ENCODE data around the gene TSPAN1. TPM values are rescaled to one million over a fixed set of nuclear protein-coding genes. Genes with fewer than 3 reads are reported as not detected.

TSPAN1 gene
- total RNA-seq, 2 donors from 2014 or later = 1,021 to 1,136 TPM

- Histone ChIP-seq H3K36me3 (no peaks in the 10 kb centered on the region), H3K27ac (no peak overlapping the region), H3K4me3 (peak overlapping the region; percentile 61), H3K27me3 (no peaks in the 10 kb centered on the region), H3K9ac (ENCODE audit: low read depth in 2 of 2, low read length in 2 of 2) (no peak overlapping the region), H3K9me3 (no peaks in the 10 kb centered on the region), H3K4me1 (peaks cover 11% of the 10 kb centered on the region)
- no peak for TF ChIP-seq CTCF (IDR thresholded peaks at IDR 0.05)
- intact Hi-C loops (cut with DNase I) = no loop called here
- DNase-seq = no peak
Measured at GRCh38 chr1:46199233-46199749, 24.4 kb downstream of the TSPAN1 start.

GRCh38 chr1:46203738-46204405 lies 29.0 kb downstream of the TSPAN1 start:
- no peaks in the 10 kb centered on the region for H3K36me3 ChIP-seq
- no peak for DNase-seq
- H3K4me3 ChIP-seq = peak overlapping the region; percentile 42
- TF ChIP-seq CTCF (IDR thresholded peaks at IDR 0.05) = no peak
- no peaks in the 10 kb centered on the region for H3K27me3 ChIP-seq
- H3K9ac ChIP-seq (ENCODE audit: low read depth in 2 of 2, low read length in 2 of 2) = peak overlapping the region; percentile 65 to 79
- H3K27ac ChIP-seq = no peak overlapping the region
- no peaks in the 10 kb centered on the region for H3K4me1 ChIP-seq
- intact Hi-C loops (cut with DNase I) = no loop called here
- H3K9me3 ChIP-seq = no peaks in the 10 kb centered on the region

GRCh38 chr1:46204406-46204742 lies 29.5 kb downstream of the TSPAN1 start:
- DNase-seq = no peak
- intact Hi-C loops (cut with DNase I) = no loop called here
- no peaks in the 10 kb centered on the region for H3K9me3 ChIP-seq

GRCh38 chr1:46205141-46205540 lies 30.3 kb downstream of the TSPAN1 start:
- Histone ChIP-seq H3K9ac (ENCODE audit: low read depth in 2 of 2, low read length in 2 of 2) (no peak overlapping the region), H3K27ac (no peak overlapping the region), H3K4me1 (no peaks in the 10 kb centered on the region), H3K27me3 (no peaks in the 10 kb centered on the region), H3K9me3 (no peaks in the 10 kb centered on the region), H3K4me3 (no peak overlapping the region), H3K36me3 (no peaks in the 10 kb centered on the region)
- TF ChIP-seq CTCF (IDR thresholded peaks at IDR 0.05) = no peak
- no peak for DNase-seq
- intact Hi-C loops (cut with DNase I) = no loop called here

More at GRCh38 chr1:46204406-46204742, 29.5 kb downstream of the TSPAN1 start:
- Histone ChIP-seq H3K9ac (ENCODE audit: low read depth in 2 of 2, low read length in 2 of 2) (peak overlapping the region in 1 of 2 donors; percentile 23), H3K4me3 (no peak overlapping the region), H3K4me1 (no peaks in the 10 kb centered on the region), H3K27me3 (no peaks in the 10 kb centered on the region), H3K27ac (no peak overlapping the region), H3K36me3 (no peaks in the 10 kb centered on the region)
- no peak for TF ChIP-seq CTCF (IDR thresholded peaks at IDR 0.05)

- Histone ChIP-seq H3K27me3 (no peaks in the 10 kb centered on the region), H3K4me3 (no peak overlapping the region), H3K9me3 (no peaks in the 10 kb centered on the region), H3K9ac (ENCODE audit: low read depth in 2 of 2, low read length in 2 of 2) (no peak overlapping the region), H3K4me1 (no peaks in the 10 kb centered on the region), H3K27ac (no peak overlapping the region), H3K36me3 (no peaks in the 10 kb centered on the region)
- intact Hi-C loops (cut with DNase I) = no loop called here
- DNase-seq = no peak
- no peak for TF ChIP-seq CTCF (IDR thresholded peaks at IDR 0.05)
Measured at GRCh38 chr1:46205791-46206190, 30.9 kb downstream of the TSPAN1 start.
